GM18858 (cell line): Measurements from ENCODE around the gene GGCX.

Experiments
- ATAC-seq: cut with Tn5 transposase; IDR thresholded peaks from one replicate; pipeline ENCODE4 v1.9.1; 2021; ENCODE audit not compliant: unreplicated experiment

GGCX gene

GRCh38 chr2:85542777-85543176 is 18.5 kb downstream of the GGCX start:
- ATAC-seq = no peak

DNA sequence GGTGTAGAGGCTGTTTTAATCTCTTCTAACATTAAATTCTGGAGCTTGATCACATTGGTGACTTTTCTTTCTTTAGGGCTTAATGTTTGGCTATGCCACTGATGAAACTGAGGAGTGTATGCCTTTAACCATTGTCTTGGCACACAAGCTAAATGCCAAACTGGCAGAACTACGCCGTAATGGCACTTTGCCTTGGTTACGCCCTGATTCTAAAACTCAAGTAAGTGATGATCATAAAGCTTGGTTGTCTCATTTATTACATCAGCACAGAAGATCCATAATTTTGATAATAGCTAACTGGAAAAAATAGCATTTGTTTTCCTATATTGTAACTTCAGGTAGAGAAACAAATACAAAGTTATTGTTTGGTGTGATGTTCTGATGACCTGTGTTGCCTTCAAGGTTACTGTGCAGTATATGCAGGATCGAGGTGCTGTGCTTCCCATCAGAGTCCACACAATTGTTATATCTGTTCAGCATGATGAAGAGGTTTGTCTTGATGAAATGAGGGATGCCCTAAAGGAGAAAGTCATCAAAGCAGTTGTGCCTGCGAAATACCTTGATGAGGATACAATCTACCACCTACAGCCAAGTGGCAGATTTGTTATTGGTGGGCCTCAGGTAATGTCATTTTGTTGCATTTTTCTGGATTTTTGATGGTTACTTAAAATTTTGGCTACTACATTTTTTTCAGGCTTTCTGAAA is 19.4 kb downstream of the GGCX start:
- no peak for ATAC-seq

- no peak for ATAC-seq
Measured at GRCh38 chr2:85541262-85541661, 20.0 kb downstream of the GGCX start.

DNA sequence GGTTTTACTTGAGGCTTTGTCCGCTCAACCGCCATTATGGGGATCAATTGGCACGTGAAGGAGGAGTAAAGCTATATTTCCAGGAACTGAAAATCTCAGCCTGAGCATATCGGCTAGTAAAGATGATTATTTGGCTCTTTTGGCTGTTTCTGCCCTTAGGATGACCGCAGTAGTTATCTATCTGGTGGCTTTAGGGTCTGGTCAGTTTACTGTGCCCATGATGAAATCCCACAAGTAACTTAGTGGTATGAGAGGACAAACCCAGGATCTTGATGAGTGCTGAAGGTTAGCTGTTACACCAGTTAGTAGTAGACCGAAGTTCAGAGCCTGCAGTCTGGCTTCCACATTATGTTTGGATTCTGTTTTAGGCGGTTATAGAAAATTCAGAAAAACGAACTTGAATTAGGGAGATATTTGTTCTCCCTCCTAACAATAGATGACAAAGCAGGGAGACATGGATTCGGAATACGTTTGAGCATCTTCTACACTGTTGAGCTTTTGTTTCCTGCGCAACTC is 21.1 kb downstream of the GGCX start:
- ATAC-seq = no peak

DNA sequence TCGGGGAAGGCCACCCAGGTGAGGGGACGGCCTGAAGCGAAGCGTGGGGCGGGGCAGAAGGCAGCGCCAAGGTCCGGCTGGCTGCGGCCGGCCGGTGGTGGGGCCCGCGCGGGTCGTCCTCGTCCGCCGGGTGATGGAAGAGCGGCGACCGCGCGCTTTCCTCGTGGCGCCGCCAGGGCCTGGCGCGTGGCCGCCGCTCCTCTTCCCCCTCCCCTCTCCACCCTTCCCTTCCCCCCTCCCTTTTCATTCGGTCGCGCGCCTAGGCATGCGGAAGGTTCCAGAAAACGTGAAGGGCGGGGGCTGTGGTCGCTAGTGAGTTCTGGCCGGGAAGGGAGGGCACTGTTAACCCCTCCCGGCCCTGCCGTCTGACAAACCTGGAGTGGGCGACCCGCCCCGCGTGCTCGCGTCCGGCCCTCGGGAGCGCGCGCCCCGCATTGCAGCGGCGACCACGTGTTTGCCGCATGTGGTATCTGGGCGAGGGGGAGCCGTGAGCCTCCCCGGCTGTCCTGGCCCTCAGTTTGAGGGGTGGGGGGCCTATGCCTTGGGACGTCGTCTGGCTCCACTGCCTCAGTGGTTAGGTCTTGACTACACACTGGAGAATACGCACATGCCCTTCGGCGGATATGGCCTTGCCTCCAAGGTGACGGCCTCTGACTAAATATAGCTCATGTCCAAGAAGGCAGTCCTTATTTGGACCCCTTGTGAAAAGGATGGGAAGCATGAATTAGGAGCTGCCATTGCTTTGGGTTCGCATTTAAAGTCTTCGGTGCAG is 21.7 kb downstream of the GGCX start:
- peak; percentile 16 for ATAC-seq

DNA sequence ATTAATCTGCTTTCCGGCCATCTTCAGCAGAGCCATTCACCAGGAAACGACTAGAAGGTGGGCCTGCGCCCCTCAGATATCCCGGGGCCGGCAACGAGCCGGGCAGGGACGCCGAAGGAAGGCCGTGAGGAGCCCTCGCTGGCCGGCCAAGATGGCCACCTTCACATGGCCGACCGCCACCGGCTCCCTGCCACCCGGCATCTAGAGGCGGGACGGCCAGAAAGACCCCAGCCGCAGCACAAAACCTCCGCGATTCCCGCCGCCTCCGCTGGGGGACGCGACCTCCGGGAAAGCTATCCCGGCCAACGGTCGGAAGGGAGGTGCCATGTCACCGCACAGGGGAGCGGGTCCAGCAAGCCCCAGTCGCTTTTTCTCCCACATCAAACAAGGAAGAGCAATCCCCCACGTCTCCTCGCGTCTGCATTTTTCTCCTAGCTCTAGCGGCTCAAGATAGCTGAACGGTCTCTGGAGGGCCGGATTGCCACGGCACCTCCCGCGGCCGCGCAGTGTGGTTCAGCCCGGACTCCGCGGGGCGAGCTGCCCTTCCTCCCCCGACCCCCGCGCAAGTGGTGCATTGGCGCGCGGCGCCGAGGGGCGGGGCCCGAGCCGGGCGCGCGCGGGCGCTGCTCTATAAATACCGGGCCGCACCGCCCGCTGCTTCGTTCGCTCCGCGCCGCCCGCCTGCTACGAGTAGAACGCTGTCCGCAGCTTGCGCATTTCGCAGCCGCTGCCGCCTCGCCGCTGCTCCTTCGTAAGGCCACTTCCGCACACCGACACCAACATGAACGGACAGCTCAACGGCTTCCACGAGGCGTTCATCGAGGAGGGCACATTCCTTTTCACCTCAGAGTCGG is 22.6 kb downstream of the GGCX start, which contains the start of gene MAT2A:
MAT2A (plus strand) TSS at position 662 of the 854 bp plus-strand sequence; CDS start at position 782, 120 bp downstream.
- ATAC-seq = peak; percentile 54

DNA sequence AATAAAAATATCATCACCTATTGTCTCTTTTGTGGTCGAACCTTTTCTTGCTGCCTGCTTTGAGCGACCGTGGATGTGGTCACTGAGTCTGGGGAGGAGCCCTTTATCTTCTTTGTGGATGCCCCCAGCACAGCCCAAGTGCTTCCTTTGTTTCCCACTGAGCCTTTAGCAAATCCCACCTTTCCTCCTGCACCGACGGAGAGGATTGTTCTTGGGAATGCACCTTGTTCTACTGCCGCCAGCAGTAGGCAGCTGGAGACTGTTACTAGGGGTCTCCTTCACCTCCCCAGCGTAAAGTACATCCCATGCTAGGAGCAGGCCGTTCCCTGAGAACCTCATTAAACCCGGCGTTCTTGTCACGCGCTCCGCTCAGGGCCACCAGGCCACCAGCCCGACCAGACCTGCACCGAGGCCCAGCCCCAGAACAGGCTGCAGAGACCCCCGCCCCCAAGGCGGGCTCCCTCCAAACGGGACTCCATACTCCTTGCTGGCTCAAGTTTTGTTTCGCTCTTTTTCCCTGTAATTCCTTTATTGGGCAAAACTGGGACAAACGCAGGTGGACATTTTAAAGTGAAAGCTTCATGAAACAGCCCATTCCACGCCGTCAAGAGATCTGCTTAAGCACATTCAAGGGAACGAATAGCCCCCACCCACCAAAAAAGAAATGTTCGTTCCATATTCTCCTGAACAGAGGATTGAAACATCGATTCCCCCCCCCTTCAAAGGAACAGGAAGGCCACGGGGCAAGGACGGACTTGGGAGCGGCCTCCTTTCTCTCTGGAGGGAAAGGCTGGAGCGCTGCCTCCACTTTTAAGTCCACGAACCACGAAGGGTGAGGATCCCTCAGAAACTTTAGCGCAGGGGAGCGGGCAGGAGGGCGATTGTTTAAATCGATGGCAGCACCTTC is 23.4 kb downstream of the GGCX start:
- no peak for ATAC-seq

DNA sequence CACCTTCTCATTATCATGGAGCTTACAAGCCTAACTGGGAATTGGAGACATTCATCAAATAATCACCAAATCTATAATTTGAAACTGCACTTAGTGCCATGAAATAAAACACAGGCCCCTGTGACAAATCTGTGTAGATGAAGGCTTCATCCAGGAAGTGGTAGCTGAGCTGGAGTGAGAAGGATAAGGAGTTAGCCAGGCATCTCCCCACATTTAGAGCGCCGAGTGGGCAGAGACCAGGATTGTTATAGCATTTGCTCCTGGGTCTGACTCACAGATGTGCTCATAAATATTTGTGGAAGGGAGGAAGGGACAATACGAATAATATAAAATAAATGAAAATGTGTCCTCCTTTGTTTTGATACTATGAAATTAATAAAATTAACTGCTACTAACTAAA is 24.8 kb downstream of the GGCX start:
- ATAC-seq = no peak

DNA sequence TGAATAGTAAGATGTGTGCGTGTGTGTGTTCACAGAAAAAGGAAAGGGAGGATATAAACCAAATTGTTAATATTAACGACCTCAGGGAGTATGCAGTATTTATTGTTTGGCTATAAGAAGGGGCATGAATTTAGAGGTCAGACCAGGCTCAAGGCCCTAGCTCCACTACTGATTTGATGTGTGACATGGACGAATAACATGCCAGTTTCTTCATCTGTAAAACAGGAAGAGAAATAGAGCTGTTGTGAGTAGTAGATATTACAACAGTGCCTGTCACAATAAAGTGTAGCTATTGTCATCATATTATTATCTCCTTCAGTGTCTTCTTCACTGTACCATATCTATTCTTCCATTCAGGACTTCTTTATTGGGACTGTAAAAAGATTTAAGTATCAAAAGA is 26.4 kb downstream of the GGCX start:
- ATAC-seq = no peak

DNA sequence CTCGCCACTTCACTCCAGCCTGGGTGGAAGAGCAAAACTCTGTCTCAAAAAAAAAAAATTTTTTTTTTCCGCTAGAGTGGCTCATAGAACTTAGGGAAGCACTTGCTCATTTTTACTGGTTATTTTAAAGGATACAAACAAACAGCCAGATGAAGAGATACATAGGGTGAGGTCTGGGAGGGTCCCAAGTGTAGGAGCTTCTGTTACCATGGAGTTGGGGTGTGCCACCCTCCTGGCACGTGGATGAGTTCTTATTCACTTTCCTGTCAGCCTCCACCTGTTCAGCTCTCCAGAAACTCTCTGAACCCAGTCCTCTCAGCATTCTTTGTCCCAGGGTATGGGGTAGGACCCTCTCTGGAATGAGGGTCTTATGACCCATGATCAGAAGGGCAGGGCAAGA is 27.2 kb downstream of the GGCX start:
- ATAC-seq = no peak

GRCh38 chr2:85531589-85531988 is 29.7 kb downstream of the GGCX start:
- ATAC-seq = no peak

DNA sequence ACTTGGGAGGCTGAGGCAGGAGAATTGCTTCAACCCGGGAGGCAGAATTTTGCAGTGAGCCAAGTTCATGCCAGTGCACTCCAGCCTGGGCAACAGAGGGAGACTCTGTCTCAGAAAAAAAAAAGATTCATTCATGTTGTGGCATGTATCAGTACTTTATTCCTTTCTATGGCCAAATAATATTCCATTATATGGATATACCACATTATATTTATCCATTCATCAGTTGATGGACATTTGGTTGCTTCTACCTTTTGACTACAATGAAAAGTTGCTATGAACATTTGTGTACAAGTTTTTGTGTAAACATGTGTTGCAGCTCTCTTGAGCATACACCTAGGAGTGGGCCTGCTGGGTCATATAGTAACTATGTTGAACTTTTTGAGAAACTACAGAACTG is 31.5 kb downstream of the GGCX start:
- ATAC-seq = no peak

GRCh38 chr2:85528355-85528754 is 32.9 kb downstream of the GGCX start:
- no peak for ATAC-seq

DNA sequence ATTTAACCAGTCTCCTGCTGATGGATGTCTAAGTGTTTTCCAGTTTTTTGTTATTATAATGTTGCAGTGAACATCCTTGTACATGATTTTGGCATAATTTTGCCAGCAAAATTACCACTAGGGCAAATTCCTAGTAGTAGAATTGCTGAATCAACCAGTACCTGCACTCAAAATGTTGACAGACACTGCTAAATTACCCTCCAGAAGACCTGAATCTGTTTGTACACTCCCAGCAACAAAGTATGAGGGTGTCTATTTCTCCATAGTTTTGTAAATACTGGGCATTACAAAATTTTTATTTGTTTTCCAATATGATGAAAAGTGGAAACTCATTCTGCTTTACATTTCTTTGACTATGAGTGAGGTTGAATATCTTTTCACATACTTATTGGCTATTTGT is 33.5 kb downstream of the GGCX start:
- ATAC-seq = no peak

- no peak for ATAC-seq
Measured at GRCh38 chr2:85525567-85525966, 35.7 kb downstream of the GGCX start.

GRCh38 chr2:85525029-85525428 is 36.3 kb downstream of the GGCX start:
- no peak for ATAC-seq

GRCh38 chr2:85524336-85524908 is 36.9 kb downstream of the GGCX start:
- no peak for ATAC-seq

DNA sequence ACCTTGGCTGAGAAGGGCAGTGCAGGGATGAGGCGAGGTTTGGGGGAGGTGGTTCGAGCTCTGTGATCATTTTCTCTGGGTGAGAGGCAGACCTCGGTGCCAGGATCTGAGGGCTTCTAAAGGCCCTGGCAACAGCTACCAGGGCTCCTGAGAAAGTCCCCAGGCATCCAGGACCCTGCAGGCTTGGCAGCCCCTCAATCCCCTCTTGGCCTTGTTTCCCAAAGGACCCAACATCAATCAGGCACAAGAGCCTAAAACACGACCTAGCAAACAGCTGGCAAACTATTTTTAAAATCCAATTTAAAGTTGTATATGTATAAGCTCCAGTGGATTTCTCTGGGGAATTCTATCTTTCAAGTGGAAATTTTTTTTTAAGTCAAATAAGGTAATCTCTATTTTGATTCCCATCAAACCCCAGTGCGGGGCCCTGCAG is 37.4 kb downstream of the GGCX start:
- ATAC-seq = no peak

DNA sequence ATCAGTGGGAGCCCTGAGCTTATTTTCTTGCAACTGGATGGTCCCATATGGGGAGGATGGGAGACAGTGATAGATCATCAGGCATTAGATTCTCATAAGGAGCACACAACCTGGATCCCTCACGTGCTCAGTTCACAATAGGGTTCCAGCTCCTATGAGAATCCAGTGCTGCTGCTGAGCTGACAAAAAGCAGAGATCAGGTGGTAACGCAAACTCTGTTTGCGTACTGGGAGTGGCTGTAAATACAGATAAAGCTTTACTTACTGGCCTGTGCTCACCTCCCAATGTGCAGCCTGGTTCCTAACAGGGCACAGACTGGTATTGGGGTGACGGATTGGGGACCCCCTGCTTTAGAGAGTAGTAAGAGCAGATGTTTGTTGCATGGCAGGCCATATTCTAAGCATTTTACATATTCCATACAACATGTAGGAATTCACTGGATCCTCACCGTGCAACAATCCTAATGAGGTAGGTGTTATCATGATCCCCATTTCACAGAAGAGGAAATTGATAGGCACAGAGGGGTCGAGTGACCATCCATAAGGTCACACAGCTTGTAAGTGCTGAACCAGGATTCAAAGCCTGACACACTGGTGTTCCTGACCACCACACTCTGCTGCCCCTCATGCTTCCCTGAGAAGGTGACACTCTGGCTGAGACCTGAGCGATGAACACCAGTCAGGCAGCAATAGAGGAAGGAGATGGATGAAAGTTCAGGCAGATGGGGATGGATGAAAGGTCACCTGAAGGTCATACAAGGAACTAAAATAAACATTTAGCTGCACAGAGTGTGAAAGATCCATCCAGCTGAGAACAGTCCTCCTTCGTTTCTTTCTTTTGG is 38.0 kb downstream of the GGCX start:
- ATAC-seq = no peak
